HG02973 (cell line): ENCODE measurements around the gene PBX3.

ENCODE experiments used
- ATAC-seq: cut with Tn5 transposase; IDR thresholded peaks from one replicate; pipeline ENCODE4 v1.9.1; 2021; ENCODE audit warnings: moderate library complexity; ENCODE audit not compliant: unreplicated experiment

PBX3 gene

GRCh38 chr9:125820100-125820804 is 73.1 kb downstream of the PBX3 start:
- ATAC-seq: no peak

DNA sequence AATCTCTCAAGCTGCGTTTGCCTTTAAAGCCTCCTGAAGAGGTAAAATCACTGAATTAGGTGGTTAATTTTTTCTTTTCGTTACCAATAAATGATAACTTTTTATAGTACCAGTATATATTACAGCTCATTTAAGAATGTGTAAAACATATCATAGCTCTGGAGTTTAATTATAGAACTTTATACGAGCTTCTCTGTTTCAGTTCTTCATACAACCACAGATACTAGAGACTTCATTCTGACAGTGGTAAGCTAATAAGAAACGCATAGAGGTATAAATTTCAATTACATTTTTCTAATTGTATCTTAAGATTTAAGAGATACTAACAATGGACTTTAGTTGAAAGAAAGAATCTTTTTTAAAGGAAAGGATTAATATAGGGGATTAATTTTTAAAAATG is 73.9 kb downstream of the PBX3 start:
- peak; percentile 41 for ATAC-seq

- no peak for ATAC-seq
These were observed 75.0 kb downstream of the PBX3 start for GRCh38 chr9:125822160-125822559.

GRCh38 chr9:125822902-125823301 is 75.7 kb downstream of the PBX3 start:
- ATAC-seq: no peak

DNA sequence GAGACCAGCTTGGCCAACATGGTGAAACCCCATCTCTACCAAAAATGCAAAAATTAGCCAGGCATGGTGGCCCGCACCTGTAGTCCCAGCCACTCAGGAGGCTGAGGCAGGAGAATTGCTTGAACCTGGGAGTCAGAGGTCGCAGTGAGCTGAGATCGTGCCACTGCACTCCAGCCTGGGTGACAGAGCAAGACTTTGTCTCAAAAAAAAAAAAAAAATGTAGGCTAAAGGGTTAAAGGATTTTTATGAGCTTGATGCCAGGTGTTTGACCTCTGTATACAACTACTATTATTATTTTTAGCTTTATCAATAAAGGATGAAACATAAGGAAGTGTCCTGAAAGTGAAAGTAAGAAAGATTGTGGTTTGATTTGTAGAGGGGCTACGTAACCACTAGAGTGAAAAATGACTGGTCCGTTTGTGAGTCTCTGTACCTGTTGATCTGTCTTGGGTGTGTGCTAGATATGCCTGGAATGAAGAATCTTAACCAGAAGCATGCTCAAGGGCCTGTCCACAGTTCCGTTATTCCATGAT is 76.8 kb downstream of the PBX3 start:
- ATAC-seq: peak; percentile 66

DNA sequence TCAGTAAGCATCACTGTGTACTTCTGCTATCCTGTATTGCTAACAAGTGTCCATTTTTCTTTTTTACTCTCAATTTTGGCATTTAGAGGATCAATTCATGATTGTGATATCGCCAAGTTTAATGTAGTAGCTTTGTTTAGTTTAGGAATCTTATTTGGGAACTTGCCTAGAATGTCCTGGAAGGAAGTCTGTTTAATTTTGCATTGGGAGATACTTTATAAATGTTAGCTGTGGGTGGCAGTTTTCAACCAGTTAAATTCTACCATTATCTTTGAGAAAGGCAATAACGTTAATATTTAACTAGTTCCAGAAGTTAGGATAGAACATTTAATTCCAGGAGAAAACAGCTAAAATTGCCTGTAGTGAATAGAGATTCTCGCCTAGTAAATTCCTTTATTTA is 78.6 kb downstream of the PBX3 start:
- ATAC-seq: no peak

DNA sequence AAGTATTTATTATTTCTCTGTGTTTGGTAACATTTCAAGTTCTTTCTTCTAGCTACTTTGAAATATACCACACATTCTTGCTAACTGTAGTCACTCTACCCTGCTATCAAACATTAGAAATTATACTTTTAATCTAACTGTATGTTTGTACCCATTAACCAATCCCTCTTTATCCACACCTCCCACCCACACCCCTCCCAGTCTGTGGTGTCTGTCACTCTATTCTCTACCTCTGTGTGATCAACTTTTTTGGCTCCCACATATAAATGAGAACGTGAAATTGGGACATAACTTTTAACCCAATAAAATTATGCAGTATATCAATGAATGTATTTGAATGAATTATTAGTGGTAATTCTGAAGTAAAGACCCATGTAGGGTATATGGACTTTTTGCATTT is 79.7 kb downstream of the PBX3 start:
- ATAC-seq: no peak

- ATAC-seq: peak; percentile 73
These were observed 82.6 kb downstream of the PBX3 start for GRCh38 chr9:125829743-125830142.

- no peak for ATAC-seq
These were observed 83.9 kb downstream of the PBX3 start for GRCh38 chr9:125831054-125831453.

DNA sequence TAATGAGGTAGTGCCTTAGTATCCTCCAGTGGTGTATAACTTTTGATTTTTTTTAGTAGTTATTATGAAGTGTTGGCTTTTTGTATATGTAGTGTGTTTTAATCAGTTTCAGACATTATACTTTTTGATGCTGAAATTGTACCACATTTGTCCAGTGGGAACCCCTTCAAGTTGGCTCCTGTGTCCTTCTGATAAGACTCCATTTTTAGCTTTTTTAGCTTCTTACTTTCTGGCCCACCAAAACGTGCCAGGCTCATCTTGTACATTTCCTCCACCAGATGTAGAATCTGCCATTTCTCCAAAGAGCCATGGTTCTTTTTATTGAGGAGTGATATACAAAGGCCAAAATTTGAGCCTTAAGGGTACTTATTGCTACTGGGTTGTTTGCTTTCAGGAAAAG is 84.4 kb downstream of the PBX3 start:
- no peak for ATAC-seq

DNA sequence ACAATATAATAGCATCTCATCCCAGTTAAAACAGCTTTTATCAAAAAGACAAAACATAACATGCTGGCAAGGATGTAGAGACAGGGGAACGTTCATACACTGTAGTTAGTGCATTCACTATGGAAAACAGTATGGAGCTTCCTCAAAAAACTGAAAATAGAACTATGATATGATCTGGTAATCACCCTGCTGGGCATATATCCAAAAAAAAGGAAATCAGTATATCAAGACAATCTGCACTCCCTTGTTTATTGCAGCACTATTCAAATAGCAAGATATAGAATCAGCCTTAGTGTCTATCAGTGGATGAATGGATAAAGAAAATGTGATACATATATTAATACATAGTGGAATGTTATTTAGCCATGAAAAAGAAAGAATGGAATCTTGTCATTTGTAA is 88.5 kb downstream of the PBX3 start:
- ATAC-seq: no peak

- ATAC-seq: no peak
These were observed 92.1 kb downstream of the PBX3 start for GRCh38 chr9:125839317-125839716.

GRCh38 chr9:125841444-125841843 is 94.3 kb downstream of the PBX3 start:
- no peak for ATAC-seq

GRCh38 chr9:125842242-125842641 is 95.1 kb downstream of the PBX3 start:
- no peak for ATAC-seq

- ATAC-seq: no peak
These were observed 96.5 kb downstream of the PBX3 start for GRCh38 chr9:125843646-125844045.

DNA sequence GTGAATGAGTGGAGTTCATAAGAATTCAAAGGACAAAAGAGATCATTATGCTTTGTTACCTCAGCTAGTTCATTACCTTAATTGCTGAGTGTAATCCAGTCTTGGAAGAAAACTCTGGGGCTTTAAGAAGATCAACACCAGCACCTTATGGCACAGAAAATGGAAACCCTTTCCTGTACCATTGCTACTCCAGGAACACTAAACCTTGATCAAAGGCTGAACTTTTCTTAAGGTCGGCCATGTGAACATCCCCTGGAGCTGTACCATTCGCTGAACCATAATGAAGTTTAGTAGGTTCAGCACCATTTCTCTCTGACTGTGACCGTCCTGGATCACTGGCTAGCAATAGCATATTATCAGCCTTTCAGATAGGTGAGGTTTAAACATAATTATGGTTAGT is 97.4 kb downstream of the PBX3 start:
- ATAC-seq: no peak

DNA sequence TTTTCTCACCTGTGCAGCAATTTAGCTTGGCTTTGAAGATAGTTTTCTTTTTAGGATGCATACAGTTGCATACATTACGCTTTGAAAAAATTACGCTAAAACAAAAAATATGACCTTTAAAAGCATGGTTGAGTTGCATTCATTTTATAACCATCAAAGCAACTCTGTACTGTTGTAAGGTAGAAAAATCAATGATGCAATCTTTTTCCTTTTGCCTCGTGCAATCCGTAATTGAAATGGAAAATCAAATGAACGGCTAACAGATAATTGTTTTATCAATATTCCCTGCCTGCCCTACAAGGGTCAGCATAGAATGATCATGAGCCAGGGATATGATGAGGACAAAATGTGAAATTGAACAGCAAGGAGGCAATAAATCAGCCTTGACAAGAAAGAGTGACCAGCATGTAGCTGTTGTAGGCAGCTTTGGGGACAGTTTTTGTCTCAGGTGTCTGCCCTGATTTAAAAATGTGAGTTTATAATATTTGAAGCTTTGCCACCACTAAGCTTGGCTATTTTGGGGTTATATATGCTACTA is 98.2 kb downstream of the PBX3 start:
- no peak for ATAC-seq

GRCh38 chr9:125847735-125848134 is 100.6 kb downstream of the PBX3 start:
- no peak for ATAC-seq

- no peak for ATAC-seq
These were observed 103.0 kb downstream of the PBX3 start for GRCh38 chr9:125850106-125850632.

- no peak for ATAC-seq
These were observed 103.6 kb downstream of the PBX3 start for GRCh38 chr9:125850763-125851162.

- ATAC-seq: no peak
These were observed 104.8 kb downstream of the PBX3 start for GRCh38 chr9:125851979-125852378.

DNA sequence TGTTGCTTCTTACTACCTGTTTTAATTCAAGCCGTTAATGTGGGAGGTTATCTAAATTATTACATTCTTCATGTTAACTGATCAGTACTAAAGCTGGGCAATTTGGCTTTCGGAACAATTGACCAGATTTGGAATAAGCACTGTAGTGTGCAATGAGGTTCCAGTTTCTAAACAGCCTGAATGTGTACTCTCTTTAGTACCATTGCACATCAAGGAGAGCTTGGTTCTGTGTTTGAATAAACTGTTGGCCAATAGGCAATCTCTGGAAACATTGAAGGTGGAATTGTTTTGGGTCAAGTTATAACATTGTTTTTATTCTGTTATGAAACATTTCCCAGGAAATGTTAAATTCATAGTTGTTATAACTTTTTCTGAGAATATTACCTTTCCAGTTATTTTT is 105.2 kb downstream of the PBX3 start:
- ATAC-seq: no peak
